Skeletal muscle satellite cell (primary cell): ENCODE measurements around the gene NEAT1.
A peak's percentile ranks its signal among the peaks of the same experiment; 100 is the strongest.

ENCODE experiments used
- H3K27me3 ChIP-seq: 2 replicates; pipeline ENCODE4 v1.7.0; 2013; ENCODE audit warnings: low read length; ENCODE audit not compliant: control insufficient read depth, insufficient read depth
- H3K36me3 ChIP-seq: 2 replicates; pipeline ENCODE4 v1.7.0; 2013; ENCODE audit warnings: mild to moderate bottlenecking, control low read depth, low read length; ENCODE audit not compliant: insufficient read depth
- H3K4me1 ChIP-seq: 2 replicates; pipeline ENCODE4 v1.7.0; 2013; ENCODE audit warnings: low read length; ENCODE audit not compliant: control insufficient read depth, insufficient read depth
- H3K4me2 ChIP-seq: 2 replicates; pipeline ENCODE4 v1.7.0; 2013; ENCODE audit warnings: mild to moderate bottlenecking, low read length
- H3K4me3 ChIP-seq: 2 replicates; pipeline ENCODE4 v1.7.0; 2013; ENCODE audit warnings: low read length
- H3K9ac ChIP-seq: 2 replicates; pipeline ENCODE4 v1.7.0; 2013; ENCODE audit warnings: mild to moderate bottlenecking, low read depth, low read length, moderate library complexity
- H3K9me3 ChIP-seq: replicated peaks from 2 replicates; pipeline ENCODE4 v1.7.0; 2013; ENCODE audit warnings: mild to moderate bottlenecking, control low read depth, low read length

NEAT1 gene

GRCh38 chr11:65414776-65415498 lies 7.7 kb upstream of the NEAT1 start:
- Histone ChIP-seq H3K36me3 (peaks cover 30% of the 10 kb centered on the region), H3K4me2 (no peak overlapping the region), H3K27me3 (no peaks in the 10 kb centered on the region), H3K9me3 (no peaks in the 10 kb centered on the region), H3K9ac (no peak overlapping the region), H3K4me3 (no peak overlapping the region), H3K4me1 (peaks cover 41% of the 10 kb centered on the region)

GRCh38 chr11:65415499-65416340 lies 6.9 kb upstream of the NEAT1 start:
- H3K27me3 ChIP-seq = no peaks in the 10 kb centered on the region

DNA sequence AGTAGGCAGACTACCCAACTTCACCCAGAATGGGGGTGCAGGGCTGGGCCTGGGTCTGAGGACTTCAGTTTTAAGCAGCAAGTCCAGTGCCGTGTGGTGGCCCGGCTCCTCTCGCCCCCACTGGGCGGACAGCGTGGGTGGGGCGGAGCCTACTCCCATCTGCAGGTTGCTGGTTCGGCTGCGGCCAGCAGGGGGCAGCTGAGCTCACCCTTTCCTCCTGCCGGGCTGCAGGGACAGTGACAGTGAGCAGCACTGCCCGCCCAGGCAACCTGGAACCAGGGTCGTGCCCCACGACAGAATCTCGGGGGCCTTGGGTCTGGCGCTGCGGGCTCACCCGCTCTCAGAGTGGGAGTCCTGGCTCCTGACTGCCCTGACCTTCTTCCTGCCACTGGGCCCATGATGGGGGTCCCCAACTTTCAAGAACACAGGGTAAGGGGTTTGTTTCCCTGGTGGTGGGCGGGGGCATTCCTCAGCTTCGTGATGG lies 6.2 kb upstream of the NEAT1 start:
- H3K27me3 ChIP-seq = no peaks in the 10 kb centered on the region
- peak overlapping the region; percentile 98 for H3K9ac ChIP-seq
- no peaks in the 10 kb centered on the region for H3K9me3 ChIP-seq
- peaks cover 53% of the 10 kb centered on the region for H3K4me1 ChIP-seq
- H3K36me3 ChIP-seq = peaks cover 21% of the 10 kb centered on the region
- H3K4me2 ChIP-seq = peak overlapping the region; percentile 80
- peak overlapping the region; percentile 61 for H3K4me3 ChIP-seq

More at GRCh38 chr11:65415499-65416340, 6.9 kb upstream of the NEAT1 start:
- Histone ChIP-seq H3K4me2 (peak overlapping the region; percentile 80), H3K4me1 (peaks cover 49% of the 10 kb centered on the region), H3K36me3 (peaks cover 28% of the 10 kb centered on the region), H3K4me3 (peak overlapping the region; percentile 61), H3K9me3 (no peaks in the 10 kb centered on the region), H3K9ac (peak overlapping the region; percentile 98)

DNA sequence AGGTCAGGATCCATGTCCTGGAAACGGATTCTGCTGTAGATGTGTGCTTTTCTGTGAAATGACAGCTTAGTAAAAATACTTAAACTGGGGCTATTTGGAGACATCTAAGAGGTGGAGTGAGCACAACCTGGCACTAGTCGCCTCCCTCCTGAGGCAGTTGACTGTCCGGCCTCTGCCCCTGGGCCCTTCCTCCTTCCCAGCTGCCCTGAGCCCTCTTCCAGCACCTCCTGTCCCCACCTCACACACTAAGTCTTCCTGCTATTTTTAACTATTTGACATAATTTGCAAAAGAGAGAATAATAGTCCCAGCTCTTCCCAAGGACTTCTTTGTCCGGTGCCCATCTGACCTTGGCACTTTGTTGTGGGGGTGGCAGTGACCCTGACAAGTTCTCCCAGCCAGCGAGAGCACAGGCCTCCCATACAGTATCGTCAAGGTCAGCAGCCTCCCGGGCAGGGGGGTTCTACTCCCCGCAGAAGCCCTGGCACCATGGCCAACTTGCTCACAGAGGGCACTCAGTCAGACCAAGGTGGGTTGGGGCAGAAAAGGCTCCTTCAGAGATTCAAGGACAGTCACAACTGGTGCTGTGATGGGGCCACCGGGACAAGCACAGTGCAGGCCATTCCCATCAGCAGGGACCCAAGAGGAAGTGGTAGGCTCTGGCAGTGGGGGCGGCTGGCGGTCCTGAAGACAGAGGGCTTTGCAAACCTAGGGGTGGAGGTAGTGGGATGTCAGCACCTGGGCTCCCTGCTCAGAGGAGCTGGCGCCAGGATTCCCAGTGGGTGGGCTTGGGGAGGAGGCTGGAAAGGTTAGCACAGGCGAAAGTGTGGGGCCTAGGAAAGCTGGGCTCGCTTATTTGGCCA lies 5.5 kb upstream of the NEAT1 start:
- Histone ChIP-seq H3K4me2 (peak overlapping the region; percentile 80), H3K36me3 (peaks cover 14% of the 10 kb centered on the region), H3K9ac (peak overlapping the region; percentile 98), H3K4me1 (peaks cover 58% of the 10 kb centered on the region), H3K27me3 (no peaks in the 10 kb centered on the region), H3K9me3 (no peaks in the 10 kb centered on the region), H3K4me3 (peak overlapping the region; percentile 61)

- H3K9ac ChIP-seq = peak overlapping the region; percentile 98
- peaks cover 9% of the 10 kb centered on the region for H3K36me3 ChIP-seq
- peak overlapping the region; percentile 61 for H3K4me3 ChIP-seq
- no peaks in the 10 kb centered on the region for H3K9me3 ChIP-seq
- H3K4me2 ChIP-seq = peak overlapping the region; percentile 84
- peaks cover 58% of the 10 kb centered on the region for H3K4me1 ChIP-seq
- no peaks in the 10 kb centered on the region for H3K27me3 ChIP-seq
Measured at GRCh38 chr11:65417702-65418430, 4.7 kb upstream of the NEAT1 start.

DNA sequence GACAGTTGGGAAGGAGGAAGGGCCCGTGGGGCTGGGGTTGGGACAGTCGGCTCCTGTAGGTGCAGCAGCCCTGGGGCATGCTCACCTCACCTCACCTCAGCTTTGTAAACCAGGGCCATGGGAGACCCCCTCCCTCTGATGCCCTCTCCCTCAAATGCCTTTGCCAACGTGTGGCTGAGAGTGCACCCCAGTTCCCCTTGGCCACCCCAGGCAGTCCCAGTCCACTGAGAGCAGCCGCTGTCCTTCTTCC lies 4.2 kb upstream of the NEAT1 start:
- Histone ChIP-seq H3K36me3 (peaks cover 13% of the 10 kb centered on the region), H3K4me2 (peak overlapping the region; percentile 84), H3K9me3 (no peaks in the 10 kb centered on the region), H3K27me3 (no peaks in the 10 kb centered on the region), H3K4me3 (peak overlapping the region; percentile 61), H3K4me1 (peaks cover 58% of the 10 kb centered on the region), H3K9ac (peak overlapping the region; percentile 98)

- no peaks in the 10 kb centered on the region for H3K27me3 ChIP-seq
- H3K9me3 ChIP-seq = no peaks in the 10 kb centered on the region
- peak overlapping the region; percentile 84 for H3K4me2 ChIP-seq
- peak overlapping the region; percentile 98 for H3K9ac ChIP-seq
- H3K36me3 ChIP-seq = peaks cover 13% of the 10 kb centered on the region
- H3K4me1 ChIP-seq = peaks cover 58% of the 10 kb centered on the region
- H3K4me3 ChIP-seq = peak overlapping the region; percentile 64
Measured at GRCh38 chr11:65418681-65419459, 3.7 kb upstream of the NEAT1 start.

GRCh38 chr11:65419460-65419771 lies 3.2 kb upstream of the NEAT1 start:
- Histone ChIP-seq H3K4me2 (peak overlapping the region; percentile 84), H3K9me3 (no peaks in the 10 kb centered on the region), H3K36me3 (peaks cover 16% of the 10 kb centered on the region), H3K27me3 (no peaks in the 10 kb centered on the region), H3K4me3 (peak overlapping the region; percentile 64), H3K9ac (peak overlapping the region; percentile 98), H3K4me1 (peaks cover 58% of the 10 kb centered on the region)

DNA sequence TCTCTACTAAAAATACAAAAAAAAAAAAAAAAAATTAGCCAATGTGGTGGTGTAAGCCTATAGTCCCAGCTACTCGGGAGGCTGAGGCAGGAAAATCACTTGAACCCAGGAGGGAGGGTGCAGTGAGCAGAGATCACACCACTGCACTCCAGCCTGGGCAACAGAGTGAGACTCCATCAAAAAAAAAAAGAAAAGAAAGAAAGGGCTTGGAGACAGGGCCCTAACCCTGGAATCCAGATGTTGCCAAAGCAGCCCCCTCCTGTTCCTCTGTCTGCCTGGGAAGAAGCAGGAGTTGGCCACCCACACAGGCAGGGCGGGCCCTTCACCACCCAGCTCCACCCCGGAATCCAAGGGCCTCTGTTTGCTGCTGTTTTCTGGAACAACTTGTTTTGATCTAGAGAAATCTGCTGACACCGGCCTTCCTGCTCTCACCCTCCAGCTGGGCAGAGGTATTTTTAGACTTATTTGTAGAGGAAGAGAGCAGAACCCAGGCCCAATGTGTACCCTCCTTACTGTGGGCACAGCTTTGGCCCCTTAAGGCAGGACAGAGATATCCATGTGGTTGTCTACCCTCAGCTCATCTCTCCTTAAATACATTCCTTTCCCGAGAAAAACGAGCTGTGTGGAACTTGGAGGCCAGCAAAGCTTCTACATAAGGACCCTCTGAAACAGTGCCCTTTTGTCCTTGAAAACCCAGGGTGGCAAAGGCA lies 2.7 kb upstream of the NEAT1 start:
- peak overlapping the region; percentile 64 for H3K4me3 ChIP-seq

DNA sequence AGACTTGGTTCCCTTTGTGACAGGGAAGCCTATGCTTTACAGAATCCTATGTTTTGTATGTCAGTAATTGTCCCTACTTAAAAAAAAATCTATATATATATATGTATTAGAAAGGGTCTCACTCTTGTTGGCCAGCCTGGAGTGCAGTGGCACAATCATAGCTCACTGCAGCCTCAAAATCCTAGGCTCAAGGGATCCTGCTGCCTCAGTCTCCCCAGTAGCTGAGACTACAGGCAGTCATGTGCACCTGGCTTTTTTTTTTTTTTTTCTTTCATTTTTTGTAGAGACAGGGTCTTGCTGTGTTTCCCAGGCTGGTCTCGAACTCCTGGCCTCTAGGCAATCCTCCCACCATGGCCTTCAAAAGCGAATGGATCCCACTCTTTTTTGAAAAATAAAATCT lies 2.1 kb upstream of the NEAT1 start:
- Histone ChIP-seq H3K4me2 (peak overlapping the region; percentile 84), H3K4me1 (peaks cover 58% of the 10 kb centered on the region), H3K27me3 (no peaks in the 10 kb centered on the region), H3K9me3 (no peaks in the 10 kb centered on the region), H3K9ac (peak overlapping the region; percentile 98), H3K36me3 (peaks cover 27% of the 10 kb centered on the region), H3K4me3 (peak overlapping the region; percentile 46)

More for the DNA sequence above, 2.7 kb upstream of the NEAT1 start:
- Histone ChIP-seq H3K4me1 (peaks cover 58% of the 10 kb centered on the region), H3K9ac (peak overlapping the region; percentile 98), H3K27me3 (no peaks in the 10 kb centered on the region), H3K36me3 (peaks cover 21% of the 10 kb centered on the region), H3K9me3 (no peaks in the 10 kb centered on the region), H3K4me2 (peak overlapping the region; percentile 84)
